Uterus (tissue), 4 donors: ENCODE data around the gene MUC5AC. TPM values are rescaled to one million over a fixed set of nuclear protein-coding genes. Genes with fewer than 3 reads are reported as not detected.
"Not testable (repeated sequence)": the region's sequence is repeated elsewhere in the genome, so short reads cannot be mapped to it uniquely, and the experiment has no call there.

Source experiments
- DNase-seq, 2 donors: peaks; one replicate each; pipeline ENCODE4 v3.0.0-alpha.2; 2019 to 2020
- H3K27ac ChIP-seq, 2 donors: fragments of 200-600 bp; sonication (generic); 1 replicate in 1 of 2; 2 replicates in 1 of 2; pipeline ENCODE4 v1.5.1; 2016 to 2018
- H3K27me3 ChIP-seq, 2 donors: fragments of 200-600 bp; sonication (generic); one replicate each; pipeline ENCODE4 v1.5.1; 2018 to 2019; ENCODE audit warnings: control low read depth in 1 of 2
- H3K36me3 ChIP-seq, 2 donors: fragments of 200-600 bp; sonication (generic); one replicate each; pipeline ENCODE4 v1.5.1; 2019; ENCODE audit warnings: control low read depth in 1 of 2
- H3K4me1 ChIP-seq, 2 donors: fragments of 200-600 bp; sonication (generic); one replicate each; pipeline ENCODE4 v1.5.1; 2018 to 2019; ENCODE audit warnings: control low read depth in 1 of 2
- H3K4me3 ChIP-seq, 2 donors: fragments of 200-600 bp; sonication (generic); 1 replicate in 1 of 2; 2 replicates in 1 of 2; pipeline ENCODE4 v1.5.1; 2018 to 2019; ENCODE audit warnings: mild to moderate bottlenecking in 1 of 2
- H3K9me3 ChIP-seq, 2 donors: fragments of 200-600 bp; sonication (generic); one replicate each; pipeline ENCODE4 v1.5.1; 2019; ENCODE audit warnings: control low read depth in 1 of 2
- POLR2A ChIP-seq, 2 donors: fragments of 450-650 bp; IDR thresholded peaks; one replicate each; pipeline ENCODE4 v1.6.1; 2016; ENCODE audit warnings: antibody characterized with exemption in 2 of 2, mild to moderate bottlenecking in 1 of 2, moderate library complexity in 1 of 2
- intact Hi-C: fragments of 100-400 bp; cut with DNase I; formaldehyde crosslinking; loops from one replicate; pipeline ENCODE4 v1.15.1; 2023; ENCODE audit warnings: low total_unique reads
- total RNA-seq, 4 donors: library from RNA; depleted of rRNA in 3 of 4; stranded (reverse); fragments of >200 nt in 3 of 4; gene quantifications; one replicate each; pipeline versions ENCODE4 v1.1.0 to v1.2.4, GENCODE V29; 2014 to 2023
- TF ChIP-seq, protein P1 (sequence below), 4 experiments: fragments of 200-600 bp in 2 of 4; fragments of 450-650 bp in 2 of 4; sonication (generic) in 2 of 4; IDR thresholded peaks; one replicate each; pipeline ENCODE4 v1.5.1; 2016 to 2019; ENCODE audit warnings: antibody characterized with exemption in 4 of 4, mild to moderate bottlenecking in 2 of 4, moderate library complexity in 1 of 4
- donor health status: DM: yes; HTN: yes; CAD: no.

MUC5AC gene
- total RNA-seq, 4 donors from 2014 or later: under 0.01 TPM; not detected in 3

DNA sequence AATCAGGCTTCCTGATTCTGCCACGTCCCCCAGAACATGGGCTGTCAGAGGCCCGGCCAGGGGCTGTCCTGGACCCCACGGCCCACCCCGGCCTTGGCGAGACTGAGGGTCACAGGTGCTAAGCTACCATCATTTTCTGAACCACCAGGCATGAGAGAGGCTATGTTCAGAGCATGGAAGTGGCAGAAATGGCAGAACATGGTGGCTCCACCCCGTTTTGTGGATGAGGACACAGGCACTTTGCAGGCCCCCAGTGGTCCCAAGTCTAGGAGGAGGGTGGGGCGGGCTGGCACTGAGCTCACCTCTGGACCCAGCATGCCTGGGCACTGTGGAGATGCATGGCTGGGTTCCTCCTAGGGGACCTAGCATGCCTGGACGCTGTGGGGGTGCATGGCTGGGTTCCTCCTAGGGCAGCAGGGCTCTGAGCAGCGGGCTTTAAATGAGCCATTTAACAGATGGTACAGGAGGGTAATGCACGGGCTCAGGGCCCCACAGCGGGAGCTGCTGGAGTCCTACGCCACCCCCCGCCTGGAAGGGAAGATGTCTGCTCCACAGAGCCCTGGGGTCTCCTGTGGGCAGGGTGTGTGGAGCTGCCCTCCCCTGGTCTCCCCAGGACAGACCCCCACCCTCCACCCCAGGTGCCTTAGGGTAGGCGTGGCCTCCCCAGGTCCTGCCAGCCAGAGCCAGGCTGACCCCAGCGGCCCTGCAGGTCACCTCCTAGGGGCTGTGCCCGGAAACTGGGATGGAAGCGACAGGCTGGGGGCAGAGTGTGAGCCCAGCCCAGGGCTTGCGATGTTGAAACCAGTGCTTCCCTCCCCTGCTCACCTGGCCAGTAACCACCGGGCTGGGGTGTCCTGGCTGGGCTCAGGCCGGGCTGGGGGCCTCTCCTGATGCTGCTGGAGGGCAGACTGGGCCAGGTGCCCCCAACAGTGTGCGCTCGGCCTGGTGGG is 6.1 kb upstream of the MUC5AC start:
- no peak overlapping the region for H3K4me3 ChIP-seq
- TF ChIP-seq, protein P1, sequence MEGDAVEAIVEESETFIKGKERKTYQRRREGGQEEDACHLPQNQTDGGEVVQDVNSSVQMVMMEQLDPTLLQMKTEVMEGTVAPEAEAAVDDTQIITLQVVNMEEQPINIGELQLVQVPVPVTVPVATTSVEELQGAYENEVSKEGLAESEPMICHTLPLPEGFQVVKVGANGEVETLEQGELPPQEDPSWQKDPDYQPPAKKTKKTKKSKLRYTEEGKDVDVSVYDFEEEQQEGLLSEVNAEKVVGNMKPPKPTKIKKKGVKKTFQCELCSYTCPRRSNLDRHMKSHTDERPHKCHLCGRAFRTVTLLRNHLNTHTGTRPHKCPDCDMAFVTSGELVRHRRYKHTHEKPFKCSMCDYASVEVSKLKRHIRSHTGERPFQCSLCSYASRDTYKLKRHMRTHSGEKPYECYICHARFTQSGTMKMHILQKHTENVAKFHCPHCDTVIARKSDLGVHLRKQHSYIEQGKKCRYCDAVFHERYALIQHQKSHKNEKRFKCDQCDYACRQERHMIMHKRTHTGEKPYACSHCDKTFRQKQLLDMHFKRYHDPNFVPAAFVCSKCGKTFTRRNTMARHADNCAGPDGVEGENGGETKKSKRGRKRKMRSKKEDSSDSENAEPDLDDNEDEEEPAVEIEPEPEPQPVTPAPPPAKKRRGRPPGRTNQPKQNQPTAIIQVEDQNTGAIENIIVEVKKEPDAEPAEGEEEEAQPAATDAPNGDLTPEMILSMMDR (IDR thresholded peaks at IDR 0.05): no peak
- no peak for TF ChIP-seq POLR2A (IDR thresholded peaks at IDR 0.05)
- H3K36me3 ChIP-seq: no peaks in the 10 kb centered on the region
- intact Hi-C loops: no loop called here
- H3K27ac ChIP-seq: no peak overlapping the region
- H3K9me3 ChIP-seq: no peaks in the 10 kb centered on the region
- no peaks in the 10 kb centered on the region for H3K4me1 ChIP-seq
- no peak for DNase-seq
- no peaks in the 10 kb centered on the region for H3K27me3 ChIP-seq

DNA sequence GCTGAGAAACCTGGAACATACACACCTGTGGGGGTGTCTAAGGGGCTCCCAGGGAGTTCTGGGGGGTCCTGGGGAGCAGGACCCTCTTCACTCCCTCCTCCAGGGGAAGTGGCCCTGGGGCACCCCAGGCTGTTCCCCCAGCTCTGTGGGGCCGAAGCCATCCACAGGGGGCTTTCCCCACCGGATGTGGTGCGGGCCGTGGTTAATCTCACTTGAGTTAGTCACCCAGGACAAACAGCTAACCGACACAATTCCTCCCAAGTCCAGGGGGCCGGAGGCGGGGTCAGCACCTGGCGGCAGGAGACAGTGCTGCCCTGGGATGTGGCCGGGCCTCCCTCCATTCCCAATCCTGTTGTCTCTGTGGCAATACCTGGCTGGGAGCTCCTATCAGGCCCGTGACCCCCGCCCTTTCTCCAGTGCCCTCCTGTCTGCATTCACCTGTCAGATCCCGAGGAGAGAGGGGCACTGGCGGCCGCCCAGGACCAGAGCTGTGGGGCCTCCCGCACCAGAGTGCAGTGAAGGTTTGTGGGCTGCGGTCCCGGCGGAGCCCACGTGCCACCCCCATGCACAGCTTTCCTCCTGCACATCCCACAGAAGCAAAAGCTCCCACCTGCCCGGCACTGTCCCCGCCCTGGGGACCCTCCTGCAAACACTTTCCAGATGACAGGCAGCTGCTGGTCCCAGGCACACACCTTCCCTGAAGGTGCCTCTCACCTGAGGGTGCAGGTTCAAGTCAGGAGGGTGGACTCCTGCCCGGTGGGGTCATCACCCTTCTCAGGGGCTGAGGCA is 5.2 kb upstream of the MUC5AC start:
- DNase-seq: no peak
- Histone ChIP-seq H3K4me1 (no peaks in the 10 kb centered on the region), H3K27me3 (no peaks in the 10 kb centered on the region), H3K27ac (no peak overlapping the region), H3K9me3 (no peaks in the 10 kb centered on the region), H3K4me3 (no peak overlapping the region), H3K36me3 (no peaks in the 10 kb centered on the region)
- intact Hi-C loops: no loop called here
- no peak for TF ChIP-seq POLR2A (IDR thresholded peaks at IDR 0.05)
- TF ChIP-seq, protein P1 (IDR thresholded peaks at IDR 0.05): no peak

DNA sequence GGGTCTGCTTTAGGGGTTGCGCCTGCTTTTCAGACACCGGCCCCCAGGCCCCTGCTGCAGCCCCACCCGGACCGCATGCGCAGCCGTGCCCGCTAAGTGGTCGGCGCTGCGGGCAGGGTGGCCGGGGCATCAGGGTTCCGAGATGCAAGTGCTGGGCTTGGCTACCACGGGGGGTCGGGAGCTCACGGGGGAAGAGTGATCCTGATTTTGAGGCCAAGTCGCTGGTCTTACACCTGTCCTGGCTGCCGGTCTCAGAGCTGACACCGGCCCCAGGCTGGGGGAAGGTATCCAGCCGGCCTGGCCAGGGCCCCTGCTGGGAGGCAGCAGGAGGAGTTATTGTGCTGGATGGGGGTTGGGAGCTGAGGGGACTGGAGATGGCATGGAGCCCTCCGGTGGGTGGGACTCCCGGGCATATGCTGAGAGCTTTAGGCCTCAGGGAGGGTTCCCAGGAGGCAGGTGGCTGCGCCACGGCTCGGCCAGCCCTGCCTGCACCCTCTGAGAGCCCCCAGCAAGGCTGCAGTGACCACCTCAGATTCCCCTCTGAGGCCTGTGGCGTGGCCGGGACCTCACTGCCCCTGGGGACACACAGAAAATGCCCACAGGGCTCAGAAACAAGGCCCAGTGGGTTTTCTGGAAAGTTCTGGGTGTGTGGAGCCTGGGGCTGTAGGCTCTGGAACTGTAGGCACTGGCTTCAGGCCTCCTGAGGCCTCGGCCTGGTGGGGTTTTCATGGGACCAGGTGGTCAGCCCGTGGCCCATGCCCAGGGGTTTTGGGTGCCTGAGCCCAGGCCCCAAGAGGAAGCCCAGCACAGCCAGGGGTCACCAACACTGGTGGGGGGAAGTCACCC is 4.4 kb upstream of the MUC5AC start:
- H3K4me1 ChIP-seq: no peaks in the 10 kb centered on the region
- no peak for TF ChIP-seq POLR2A (IDR thresholded peaks at IDR 0.05)
- TF ChIP-seq, protein P1 (IDR thresholded peaks at IDR 0.05): no peak

DNA sequence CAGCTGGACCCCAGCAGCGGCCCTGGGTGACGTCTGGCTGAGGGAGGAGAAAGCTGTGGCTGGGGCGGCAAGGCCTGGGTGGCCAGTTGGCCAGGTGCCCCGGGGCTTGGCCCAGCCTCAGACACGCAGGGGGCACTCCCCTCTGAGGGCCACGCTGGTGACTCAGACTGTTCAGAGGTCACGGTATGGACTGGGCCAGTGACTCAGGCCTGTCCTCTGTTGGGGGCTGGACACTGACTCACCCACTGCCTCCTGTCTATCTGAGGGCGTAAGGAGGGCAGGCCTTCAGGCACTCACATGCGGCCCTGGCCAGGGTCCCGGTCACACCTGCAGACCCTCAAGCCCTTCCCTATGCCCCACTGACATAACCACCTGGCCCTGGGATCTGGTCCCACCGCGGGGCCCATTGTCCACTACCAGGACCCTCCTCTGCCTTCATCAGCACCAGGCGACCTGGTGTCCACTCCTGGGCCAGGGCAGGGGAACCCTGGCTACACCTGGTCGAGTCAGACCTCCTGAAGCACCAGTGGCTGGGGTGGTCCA is 3.7 kb upstream of the MUC5AC start:
- TF ChIP-seq, protein P1 (IDR thresholded peaks at IDR 0.05): no peak
- no peak for TF ChIP-seq POLR2A (IDR thresholded peaks at IDR 0.05)
- DNase-seq: peak in 1 of 2 donors; percentile 34
- no peaks in the 10 kb centered on the region for H3K4me1 ChIP-seq
- H3K27me3 ChIP-seq: no peaks in the 10 kb centered on the region
- no peak overlapping the region for H3K4me3 ChIP-seq
- intact Hi-C loops: no loop called here
- H3K9me3 ChIP-seq: no peaks in the 10 kb centered on the region
- no peak overlapping the region for H3K27ac ChIP-seq
- no peaks in the 10 kb centered on the region for H3K36me3 ChIP-seq

More for the DNA sequence above, 4.4 kb upstream of the MUC5AC start:
- no peaks in the 10 kb centered on the region for H3K36me3 ChIP-seq
- H3K27ac ChIP-seq: no peak overlapping the region
- H3K9me3 ChIP-seq: no peaks in the 10 kb centered on the region
- no peak for DNase-seq
- no peaks in the 10 kb centered on the region for H3K27me3 ChIP-seq
- intact Hi-C loops: no loop called here
- H3K4me3 ChIP-seq: no peak overlapping the region

DNA sequence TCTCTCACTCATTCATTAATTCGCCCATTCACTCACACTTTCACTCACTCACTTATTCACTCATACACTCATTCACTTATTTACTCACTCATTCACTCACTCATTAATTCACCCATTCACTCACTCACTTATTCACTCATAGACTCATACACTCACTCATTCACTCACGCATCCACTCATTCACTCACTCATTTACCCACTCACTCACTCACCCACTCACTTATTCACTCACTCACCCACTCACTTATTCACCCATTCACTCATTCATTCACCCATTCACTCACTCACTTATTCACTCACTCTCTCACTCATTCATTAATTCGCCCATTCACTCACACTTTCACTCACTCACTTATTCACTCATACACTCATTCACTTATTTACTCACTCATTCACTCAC is 3.1 kb upstream of the MUC5AC start:
- intact Hi-C loops, H3K36me3 ChIP-seq, H3K27me3 ChIP-seq, DNase-seq, H3K4me1 ChIP-seq, H3K27ac ChIP-seq, H3K4me3 ChIP-seq, H3K9me3 ChIP-seq: not testable (repeated sequence)
